CD14-positive monocyte (primary cell): Measurements from ENCODE around the gene FAM210B. TPM values are rescaled to one million over a fixed set of nuclear protein-coding genes. Genes with fewer than 3 reads are reported as not detected.

Experiments used
- DNase-seq, 3 donors: peaks; one replicate each; pipeline ENCODE4 v3.0.0-alpha.2; 2011 to 2022
- H2AFZ ChIP-seq: 2 replicates; pipeline ENCODE4 v1.6.0; 2012; ENCODE audit warnings: mild to moderate bottlenecking, low read depth, low read length, inconsistent platforms; ENCODE audit not compliant: insufficient read depth, poor library complexity, severe bottlenecking
- H3K27ac ChIP-seq, 2 donors: 1 replicate in 1 of 2; 2 replicates in 1 of 2; pipeline ENCODE4 v1.5.1; 2012 to 2013; ENCODE audit warnings: low read length in 2 of 2, control low read depth in 1 of 2, inconsistent platforms in 1 of 2, low read depth in 1 of 2, mild to moderate bottlenecking in 1 of 2
- H3K27me3 ChIP-seq, 2 donors: one replicate each; pipeline versions ENCODE4 v1.6.0 to v1.6.1; 2011 to 2013; ENCODE audit warnings: low read length in 2 of 2; ENCODE audit not compliant: control insufficient read depth in 2 of 2, insufficient read depth in 2 of 2
- H3K36me3 ChIP-seq, 2 donors: replicated peaks in 1 of 2; 1 replicate in 1 of 2; 2 replicates in 1 of 2; pipeline versions ENCODE4 v1.5.1 to v1.6.1; 2012 to 2013; ENCODE audit warnings: low read length in 2 of 2, control low read depth in 1 of 2, inconsistent platforms in 1 of 2, mild to moderate bottlenecking in 1 of 2; ENCODE audit not compliant: insufficient read depth in 2 of 2, control insufficient read depth in 1 of 2
- H3K4me1 ChIP-seq, 2 donors: 1 replicate in 1 of 2; 2 replicates in 1 of 2; pipeline versions ENCODE4 v1.5.1 to v1.6.1; 2012 to 2013; ENCODE audit warnings: low read length in 2 of 2, control low read depth in 1 of 2, inconsistent platforms in 1 of 2, mild to moderate bottlenecking in 1 of 2, moderate library complexity in 1 of 2; ENCODE audit not compliant: insufficient read depth in 2 of 2, control insufficient read depth in 1 of 2
- H3K4me2 ChIP-seq: replicated peaks from 2 replicates; pipeline ENCODE3; 2012; ENCODE audit warnings: low read length, moderate library complexity, mild to moderate bottlenecking; ENCODE audit not compliant: poor library complexity, severe bottlenecking; ENCODE audit errors: extremely low read depth
- H3K4me3 ChIP-seq, 3 experiments: fragments of 200-600 bp in 1 of 3; sonication (generic) in 1 of 3; replicated peaks in 1 of 3; 1 replicate in 2 of 3; 2 replicates in 1 of 3; pipeline ENCODE4 v1.5.1; 2011 to 2013; ENCODE audit warnings: low read length in 3 of 3, mild to moderate bottlenecking in 3 of 3, control low read depth in 2 of 3, low read depth in 2 of 3, inconsistent platforms in 1 of 3, moderate library complexity in 1 of 3
- H3K79me2 ChIP-seq: 2 replicates; pipeline ENCODE4 v1.6.0; 2012; ENCODE audit warnings: mild to moderate bottlenecking, control low read depth, inconsistent platforms, low read length, moderate library complexity; ENCODE audit not compliant: insufficient read depth
- H3K9ac ChIP-seq: 2 replicates; pipeline ENCODE4 v1.6.0; 2017; ENCODE audit warnings: low read length, mild to moderate bottlenecking; ENCODE audit not compliant: insufficient read depth, poor library complexity, severe bottlenecking
- H3K9me3 ChIP-seq, 2 donors: replicated peaks in 1 of 2; 1 replicate in 1 of 2; 2 replicates in 1 of 2; pipeline versions ENCODE4 v1.5.1 to v1.6.1; 2012 to 2013; ENCODE audit warnings: low read length in 2 of 2, control low read depth in 1 of 2; ENCODE audit not compliant: control insufficient read depth in 1 of 2, insufficient read depth in 1 of 2
- H4K20me1 ChIP-seq: 2 replicates; pipeline ENCODE4 v1.6.0; 2012; ENCODE audit warnings: mild to moderate bottlenecking, low read length, control low read depth, moderate library complexity; ENCODE audit not compliant: insufficient read depth
- H3K27ac Mint-ChIP-seq, 7 donors: one replicate each; pipeline ENCODE4 v1.8.0; 2020; ENCODE audit warnings: mild to moderate bottlenecking in 7 of 7, mixed read lengths in 7 of 7, moderate library complexity in 6 of 7, inconsistent platforms in 2 of 7
- H3K27me3 Mint-ChIP-seq, 3 donors: one replicate each; pipeline ENCODE4 v1.8.0; 2021 to 2022; ENCODE audit warnings: low read depth in 3 of 3, mild to moderate bottlenecking in 3 of 3, mixed read lengths in 3 of 3, moderate library complexity in 3 of 3, inconsistent platforms in 1 of 3
- H3K36me3 Mint-ChIP-seq, 2 donors: one replicate each; pipeline ENCODE4 v1.8.0; 2020; ENCODE audit warnings: mixed read lengths in 2 of 2, inconsistent platforms in 1 of 2, mild to moderate bottlenecking in 1 of 2
- H3K4me1 Mint-ChIP-seq: one replicate; pipeline ENCODE4 v1.8.0; 2020; ENCODE audit warnings: mild to moderate bottlenecking, mixed read lengths
- H3K4me3 Mint-ChIP-seq, 2 donors: one replicate each; pipeline ENCODE4 v1.8.0; 2020; ENCODE audit warnings: mild to moderate bottlenecking in 2 of 2, mixed read lengths in 2 of 2, moderate library complexity in 1 of 2
- H3K9me3 Mint-ChIP-seq, 7 donors: one replicate each; pipeline ENCODE4 v1.8.0; 2020 to 2022; ENCODE audit warnings: mixed read lengths in 7 of 7, mild to moderate bottlenecking in 6 of 7, moderate library complexity in 6 of 7, inconsistent platforms in 2 of 7
- WGBS: methylation state at CpG from one replicate; pipeline ENCODE4 v1.1.5; 2013; ENCODE audit warnings: missing lambda C conversion rate; ENCODE audit not compliant: insufficient coverage; 5-methylcytosine and 5-hydroxymethylcytosine counted together
- intact Hi-C, 2 donors: fragments of 100-400 bp; cut with micrococcal nuclease; formaldehyde crosslinking; loops; one replicate each; pipeline versions ENCODE4 v1.15.0 to v1.15.1; 2023
- polyA plus RNA-seq, 3 donors: library from polyadenylated mRNA; depleted of rRNA in 1 of 3; unstranded in 2 of 3; stranded (reverse) in 1 of 3; fragments of 300-500 nt in 2 of 3; fragments of >200 nt in 1 of 3; fragmentation: Illumina TruSeq in 2 of 3; gene quantifications; 1 replicate in 2 of 3; 2 replicates in 1 of 3; pipeline ENCODE4 v1.2.3, GENCODE V29; 2012 to 2021
- TF ChIP-seq, protein P1 (sequence below): fragments of 200-600 bp; IDR thresholded peaks from one replicate; pipeline ENCODE4 v1.8.0; 2022; ENCODE audit warnings: antibody characterized with exemption, mild to moderate bottlenecking

The FAM210B gene
- polyA plus RNA-seq, 3 donors, result 15.2 to 41.3 (median 34.5) TPM

DNA sequence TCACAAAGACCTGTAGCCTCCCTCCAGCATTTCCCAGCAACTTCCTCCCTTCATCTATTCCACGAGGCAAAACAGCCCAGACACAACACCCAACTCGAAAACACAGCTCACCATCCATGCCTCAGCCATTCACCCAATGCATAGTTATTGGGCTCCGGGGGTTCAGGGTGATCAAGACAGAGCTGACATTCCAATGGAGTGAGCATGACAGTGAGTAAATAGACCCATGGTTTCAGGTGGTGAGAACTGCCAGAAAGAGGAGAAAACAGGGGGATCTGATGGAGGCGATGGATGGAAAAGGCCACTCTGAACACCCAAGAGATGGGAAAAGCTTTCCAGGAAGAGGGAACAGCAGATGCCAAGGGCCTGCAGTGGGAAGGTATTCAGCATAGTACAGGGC is 59.1 kb downstream of the FAM210B start:
- Histone ChIP-seq H3K79me2 (peaks cover 23% of the 10 kb centered on the region), H3K4me2 (peak overlapping the region; percentile 40), H2AFZ (no peak overlapping the region), H3K9me3 (no peaks in the 10 kb centered on the region), H4K20me1 (no peaks in the 10 kb centered on the region), H3K27me3 (no peaks in the 10 kb centered on the region), H3K36me3 (no peaks in the 10 kb centered on the region), H3K4me1 (peaks cover 69 to 79% of the 10 kb centered on the region in 2 donors), H3K4me3 (peak overlapping the region in 1 of 3 experiments; percentile 31), H3K27ac (peak overlapping the region in 1 of 2 donors; percentile 81), H3K9ac (no peak overlapping the region)
- 78% methylated on average over 4 of the region's 4 CpGs for WGBS
- TF ChIP-seq, protein P1, sequence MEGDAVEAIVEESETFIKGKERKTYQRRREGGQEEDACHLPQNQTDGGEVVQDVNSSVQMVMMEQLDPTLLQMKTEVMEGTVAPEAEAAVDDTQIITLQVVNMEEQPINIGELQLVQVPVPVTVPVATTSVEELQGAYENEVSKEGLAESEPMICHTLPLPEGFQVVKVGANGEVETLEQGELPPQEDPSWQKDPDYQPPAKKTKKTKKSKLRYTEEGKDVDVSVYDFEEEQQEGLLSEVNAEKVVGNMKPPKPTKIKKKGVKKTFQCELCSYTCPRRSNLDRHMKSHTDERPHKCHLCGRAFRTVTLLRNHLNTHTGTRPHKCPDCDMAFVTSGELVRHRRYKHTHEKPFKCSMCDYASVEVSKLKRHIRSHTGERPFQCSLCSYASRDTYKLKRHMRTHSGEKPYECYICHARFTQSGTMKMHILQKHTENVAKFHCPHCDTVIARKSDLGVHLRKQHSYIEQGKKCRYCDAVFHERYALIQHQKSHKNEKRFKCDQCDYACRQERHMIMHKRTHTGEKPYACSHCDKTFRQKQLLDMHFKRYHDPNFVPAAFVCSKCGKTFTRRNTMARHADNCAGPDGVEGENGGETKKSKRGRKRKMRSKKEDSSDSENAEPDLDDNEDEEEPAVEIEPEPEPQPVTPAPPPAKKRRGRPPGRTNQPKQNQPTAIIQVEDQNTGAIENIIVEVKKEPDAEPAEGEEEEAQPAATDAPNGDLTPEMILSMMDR, result no peak
- Mint-ChIP-seq H3K4me3 (peak overlapping the region; percentile 24 to 73), H3K36me3 (peaks cover 34 to 38% of the 10 kb centered on the region in 2 donors), H3K9me3 (no peaks in the 10 kb centered on the region), H3K27me3 (peaks cover 1 to 15% (median 2%) of the 10 kb centered on the region in 3 donors), H3K27ac (peak overlapping the region; percentile 90 to 98 (median 93)), H3K4me1 (peaks cover 78% of the 10 kb centered on the region)
- no peak for DNase-seq
- intact Hi-C loops, result no loop called here

Other genes starting within 250 kb of the FAM210B start
- gene MC3R, start 110.2 kb upstream of the FAM210B start, polyA plus RNA-seq, result not detected
- 1 to 10 TPM; 1.4 to 1.7 (median 1.5) TPM for gene AURKA, start 33.2 kb downstream of the FAM210B start, polyA plus RNA-seq
- 10 to 100 TPM in 2 of 3 donors, 1 to 10 TPM in 1; 7.7 to 15.7 (median 10.7) TPM for gene CSTF1, start 33.7 kb downstream of the FAM210B start, polyA plus RNA-seq
- gene CASS4, start 53.3 kb downstream of the FAM210B start, polyA plus RNA-seq, result 1 to 10 TPM; 1.9 to 7.4 (median 6.1) TPM
- 100 to 1,000 TPM in 2 of 3 donors, 10 to 100 TPM in 1; 74.3 to 163 (median 148) TPM for gene RTF2, start 109.7 kb downstream of the FAM210B start, polyA plus RNA-seq
- gene FAM209A, start 165.8 kb downstream of the FAM210B start, polyA plus RNA-seq, result 1 to 10 TPM in 1 of 3 donors, under 1 TPM in 1, not detected in 1; 0.19 to 3.6 TPM
- 1 to 10 TPM in 1 of 3 donors, under 1 TPM in 2; 0.66 to 1.6 (median 0.84) TPM for gene FAM209B, start 174.3 kb downstream of the FAM210B start, polyA plus RNA-seq